Embryonic facial prominence (tissue), 1 donor: Measurements from ENCODE around the gene SPATA32.

Experiments used
- DNase-seq: peaks from one replicate; pipeline ENCODE4 v3.0.0-alpha.2; 2016; ENCODE audit errors: extremely low spot score

The SPATA32 gene

GRCh38 chr17:45228763-45229539, 32.9 kb downstream of the SPATA32 start:
- DNase-seq: no peak

GRCh38 chr17:45227926-45228762, 33.8 kb downstream of the SPATA32 start:
- no peak for DNase-seq

GRCh38 chr17:45227101-45227925, 34.6 kb downstream of the SPATA32 start:
- no peak for DNase-seq

- no peak for DNase-seq
These were observed 35.3 kb downstream of the SPATA32 start for GRCh38 chr17:45226576-45226975.

- no peak for DNase-seq
These were observed 35.8 kb downstream of the SPATA32 start for GRCh38 chr17:45225964-45226530.

- no peak for DNase-seq
These were observed 36.7 kb downstream of the SPATA32 start for GRCh38 chr17:45225051-45225700.

GRCh38 chr17:45224671-45225050, 37.2 kb downstream of the SPATA32 start:
- no peak for DNase-seq

GRCh38 chr17:45223539-45224528, 38.1 kb downstream of the SPATA32 start:
- no peak for DNase-seq

GRCh38 chr17:45222996-45223538, 38.8 kb downstream of the SPATA32 start:
- no peak for DNase-seq

GRCh38 chr17:45222289-45222995, 39.5 kb downstream of the SPATA32 start:
- DNase-seq: no peak

GRCh38 chr17:45222014-45222288, 39.9 kb downstream of the SPATA32 start:
- no peak for DNase-seq

- no peak for DNase-seq
These were observed 40.5 kb downstream of the SPATA32 start, which contains the start of gene FMNL1 for GRCh38 chr17:45221081-45222013. TSS of gene FMNL1 (plus strand) at chr17:45221885. CDS start at chr17:45222125, 240 bp downstream.

GRCh38 chr17:45220079-45220478, 41.8 kb downstream of the SPATA32 start:
- DNase-seq: no peak

GRCh38 chr17:45218895-45219661, 42.8 kb downstream of the SPATA32 start:
- peak; percentile 88 for DNase-seq
